ENCODE results near the gene USE1.
A peak's percentile ranks its signal among the peaks of the same experiment; 100 is the strongest.

The USE1 gene

GRCh38 chr19:17260842-17261325 is 45.7 kb downstream of the USE1 start:
- DNase-seq, result peak; percentile 95

- no peak for DNase-seq
Observed at GRCh38 chr19:17262557-17262956, 47.4 kb downstream of the USE1 start.

DNA sequence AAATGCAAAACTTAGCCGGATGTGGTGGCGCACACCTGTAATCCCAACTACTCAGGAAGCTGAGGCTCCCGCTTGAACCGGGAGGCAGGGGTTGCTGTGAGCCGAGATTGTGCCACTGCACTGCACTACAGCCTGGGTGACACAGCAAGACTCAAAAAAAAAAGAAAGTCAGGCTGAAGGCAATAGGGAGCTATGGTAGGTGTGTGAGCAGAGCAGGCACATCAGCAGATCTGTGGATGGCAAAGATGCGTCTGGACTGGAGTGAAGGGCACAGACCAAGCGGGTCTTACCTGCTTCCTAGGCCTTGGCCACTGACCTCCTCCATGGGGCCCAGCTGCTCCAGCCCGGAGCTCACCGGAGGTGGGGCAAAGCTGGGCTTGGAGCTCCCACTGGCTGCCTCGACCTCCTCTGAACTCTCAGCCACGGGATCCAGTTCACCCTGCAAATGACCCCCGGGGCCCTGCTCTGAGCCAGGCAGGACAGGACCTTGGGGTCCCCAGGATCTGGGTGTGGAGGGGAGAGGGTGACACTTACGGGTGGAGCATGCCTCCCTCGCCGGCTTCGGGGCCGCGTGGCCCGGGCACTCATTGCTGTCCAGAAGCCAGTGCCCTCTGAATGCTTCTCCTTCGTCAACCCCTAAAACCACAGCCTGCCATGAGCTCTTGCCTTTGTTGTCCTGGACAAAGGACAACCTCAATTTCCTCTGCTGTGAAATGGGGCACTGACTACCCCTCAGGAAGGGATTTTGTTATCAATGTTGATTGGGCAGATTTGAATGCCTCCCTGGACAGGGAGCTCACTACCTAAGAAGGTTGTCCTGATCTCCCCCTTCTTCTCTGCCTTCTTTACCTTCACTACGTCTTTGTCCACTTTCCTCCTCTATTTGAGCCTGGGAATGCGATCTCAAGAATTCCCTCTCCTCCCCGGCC is 48.8 kb downstream of the USE1 start:
- no peak for DNase-seq

- no peak for DNase-seq
Observed at GRCh38 chr19:17264641-17264979, 49.5 kb downstream of the USE1 start, which contains the start of gene USHBP1. TSS of gene USHBP1 (minus strand) at chr19:17264745. CDS start at chr19:17264299, 446 bp downstream.

- no peak for DNase-seq
Observed at GRCh38 chr19:17266026-17266425, 50.9 kb downstream of the USE1 start.

DNA sequence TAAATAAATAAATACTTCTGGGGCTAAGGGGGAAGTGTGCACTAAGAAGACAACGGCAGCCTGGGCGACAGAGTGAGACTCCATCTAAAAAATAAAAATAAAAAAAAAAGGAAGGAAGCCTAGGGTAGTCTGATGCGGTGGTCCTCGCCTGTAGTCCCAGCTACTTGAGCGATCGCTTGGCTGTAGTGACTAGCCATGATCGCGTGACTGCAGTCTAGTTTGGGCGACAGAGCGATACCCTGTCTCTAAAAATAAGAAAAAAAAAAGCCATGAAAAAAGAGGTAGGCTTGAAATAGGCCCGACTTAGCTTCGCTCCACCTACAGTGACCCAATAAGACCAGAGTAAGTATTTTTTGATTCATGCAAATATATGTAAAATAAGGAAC is 51.4 kb downstream of the USE1 start:
- DNase-seq, result no peak

DNA sequence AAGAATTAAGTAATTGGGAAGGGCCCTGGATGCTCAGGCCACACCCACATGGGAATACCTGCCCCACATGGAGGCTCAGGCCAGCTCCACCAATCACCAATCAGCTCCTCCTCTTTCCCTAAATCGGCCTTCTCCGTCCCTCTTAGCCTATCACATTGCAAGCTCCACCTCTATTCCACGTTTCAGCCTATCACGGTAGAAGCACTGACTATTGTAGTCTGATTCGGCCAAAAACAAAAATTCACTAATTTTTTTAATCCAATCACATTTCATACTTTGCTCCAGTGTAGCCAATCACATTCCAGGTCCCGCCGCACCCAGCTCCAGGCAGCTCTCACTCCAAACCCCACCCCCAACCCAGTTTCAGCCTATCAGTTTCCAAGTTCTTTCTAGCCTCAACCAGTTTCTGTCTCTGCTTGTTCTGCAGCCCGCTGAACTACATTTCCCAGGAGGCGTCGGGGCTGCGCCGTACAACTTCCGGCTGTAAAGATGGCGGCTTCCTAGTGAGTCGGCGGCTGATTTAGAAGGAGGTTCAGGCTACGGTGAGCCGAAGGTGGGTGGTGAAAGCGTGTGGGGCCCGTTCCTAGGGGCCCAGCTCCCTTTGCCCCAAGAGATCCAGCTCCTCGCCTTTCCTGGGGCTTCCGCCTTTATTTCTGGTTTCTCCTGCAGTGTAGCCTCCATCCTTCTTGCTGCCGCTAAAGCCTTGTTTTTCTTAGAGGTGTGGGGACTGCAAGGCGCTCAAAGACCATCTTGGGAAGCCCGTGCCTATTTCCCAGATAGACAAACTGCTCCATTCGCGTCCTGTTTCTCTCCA is 52.0 kb downstream of the USE1 start, which contains the start of gene BABAM1:
BABAM1 (plus strand) TSS at position 469 of the 814 bp plus-strand sequence. CDS start 1,364 bp downstream, outside the sequence.
- DNase-seq, result peak; percentile 94

DNA sequence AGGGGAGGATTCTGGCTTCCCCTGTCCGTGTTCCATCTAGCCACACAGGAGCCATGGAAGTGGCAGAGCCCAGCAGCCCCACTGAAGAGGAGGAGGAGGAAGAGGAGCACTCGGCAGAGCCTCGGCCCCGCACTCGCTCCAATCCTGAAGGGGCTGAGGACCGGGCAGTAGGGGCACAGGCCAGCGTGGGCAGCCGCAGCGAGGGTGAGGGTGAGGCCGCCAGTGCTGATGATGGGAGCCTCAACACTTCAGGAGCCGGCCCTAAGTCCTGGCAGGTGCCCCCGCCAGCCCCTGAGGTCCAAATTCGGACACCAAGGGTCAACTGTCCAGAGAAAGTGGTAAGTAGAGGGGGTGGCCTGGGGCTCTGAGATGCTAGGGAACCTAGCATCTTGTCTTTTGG is 53.6 kb downstream of the USE1 start:
- DNase-seq, result no peak
